ENCODE results near the gene TRAPPC4. TPM values are rescaled to one million over a fixed set of nuclear protein-coding genes. Genes with fewer than 3 reads are reported as not detected.
"Not testable (repeated sequence)": the region's sequence is repeated elsewhere in the genome, so short reads cannot be mapped to it uniquely, and the experiment has no call there.

TRAPPC4 gene
- total RNA-seq, 1 experiment from 2014 or later = 51.4 TPM

GRCh38 chr11:119034813-119035212 is 16.2 kb downstream of the TRAPPC4 start:
- H3K9me2 ChIP-seq (ENCODE audit: insufficient read depth) = no peaks in the 10 kb centered on the region
- intact Hi-C loops (cut with micrococcal nuclease; ENCODE audit: unreplicated experiment) = no loop called here
- H2AFZ ChIP-seq = no peak overlapping the region
- no peak overlapping the region for H3K27ac ChIP-seq
- no peaks in the 10 kb centered on the region for H4K20me1 ChIP-seq (ENCODE audit: insufficient read depth)
- no peak overlapping the region for H3K4me3 ChIP-seq
- no peaks in the 10 kb centered on the region for H3K9me3 ChIP-seq (ENCODE audit: insufficient read depth, low read depth)
- POLR2A ChIA-PET (ENCODE audit: unreplicated experiment) = no interaction called here
- H3K36me3 ChIP-seq (ENCODE audit: low read depth) = no peaks in the 10 kb centered on the region
- peaks cover 2% of the 10 kb centered on the region; the same call in 1 of the 2 replicates for H3K4me1 ChIP-seq (replicated peaks; ENCODE audit: insufficient read depth)
- no TSS peak for BruUV-seq (replicated peaks)
- CTCF ChIA-PET = no interaction called here
- DNase-seq = no peak
- H3K79me2 ChIP-seq (ENCODE audit: low read depth) = peaks cover 5% of the 10 kb centered on the region
- H3F3A ChIP-seq (ENCODE audit: insufficient read depth, low read depth) = peaks cover 23% of the 10 kb centered on the region
- TF ChIP-seq EZH2 (IDR thresholded peaks at IDR 0.05; ENCODE audit: low read depth) (no peak), CTCF (conservative IDR thresholded peaks at IDR 0.05) (no peak)
- H3K27me3 ChIP-seq (ENCODE audit: insufficient read depth, low read depth) = no peaks in the 10 kb centered on the region
- no peak overlapping the region for H3K4me2 ChIP-seq

GRCh38 chr11:119038884-119039283 is 20.3 kb downstream of the TRAPPC4 start:
- TF ChIP-seq EZH2 (IDR thresholded peaks at IDR 0.05; ENCODE audit: low read depth) = no peak
- Histone ChIP-seq H3K4me1 (replicated peaks; ENCODE audit: insufficient read depth) (no peaks in the 10 kb centered on the region), H3K27ac (no peak overlapping the region), H3K4me2 (no peak overlapping the region), H3K9me3 (ENCODE audit: insufficient read depth, low read depth) (no peaks in the 10 kb centered on the region), H2AFZ (no peak overlapping the region), H3F3A (ENCODE audit: insufficient read depth, low read depth) (peaks cover 24% of the 10 kb centered on the region), H4K20me1 (ENCODE audit: insufficient read depth) (no peaks in the 10 kb centered on the region), H3K79me2 (ENCODE audit: low read depth) (no peaks in the 10 kb centered on the region), H3K9me2 (ENCODE audit: insufficient read depth) (no peaks in the 10 kb centered on the region), H3K27me3 (ENCODE audit: insufficient read depth, low read depth) (no peaks in the 10 kb centered on the region), H3K4me3 (no peak overlapping the region), H3K36me3 (ENCODE audit: low read depth) (no peaks in the 10 kb centered on the region)
- no TSS peak for BruUV-seq (replicated peaks)
- CTCF ChIA-PET = no interaction called here
- intact Hi-C loops (cut with micrococcal nuclease; ENCODE audit: unreplicated experiment) = no loop called here
- POLR2A ChIA-PET (ENCODE audit: unreplicated experiment) = interaction anchor here (0.7 kb wide), 1 partner anchor 8 kb away, joined by 3 read pairs; the partner anchor contains the start of gene SLC37A4
- DNase-seq = no peak

- H3K9me3 ChIP-seq (ENCODE audit: insufficient read depth, low read depth); H3K9me2 ChIP-seq (ENCODE audit: insufficient read depth); H3K36me3 ChIP-seq (ENCODE audit: low read depth); H3K4me1 ChIP-seq (replicated peaks; ENCODE audit: insufficient read depth); intact Hi-C loops (cut with micrococcal nuclease; ENCODE audit: unreplicated experiment); H3K4me2 ChIP-seq; H3K27ac ChIP-seq; H4K20me1 ChIP-seq (ENCODE audit: insufficient read depth); BruUV-seq (replicated peaks); H3K79me2 ChIP-seq (ENCODE audit: low read depth); H3K27me3 ChIP-seq (ENCODE audit: insufficient read depth, low read depth); H2AFZ ChIP-seq; CTCF ChIA-PET; H3K4me3 ChIP-seq; POLR2A ChIA-PET (ENCODE audit: unreplicated experiment); DNase-seq: not testable (repeated sequence)
- peaks cover 25% of the 10 kb centered on the region for H3F3A ChIP-seq (ENCODE audit: insufficient read depth, low read depth)
Measured at GRCh38 chr11:119039471-119039870, 20.9 kb downstream of the TRAPPC4 start.

GRCh38 chr11:119041821-119042514 is 23.4 kb downstream of the TRAPPC4 start:
- Histone ChIP-seq H3K9me2 (ENCODE audit: insufficient read depth) (no peaks in the 10 kb centered on the region), H4K20me1 (ENCODE audit: insufficient read depth) (no peaks in the 10 kb centered on the region), H3K27me3 (ENCODE audit: insufficient read depth, low read depth) (no peaks in the 10 kb centered on the region), H3F3A (ENCODE audit: insufficient read depth, low read depth) (peaks cover 26% of the 10 kb centered on the region), H3K4me3 (no peak overlapping the region), H3K79me2 (ENCODE audit: low read depth) (no peaks in the 10 kb centered on the region), H3K36me3 (ENCODE audit: low read depth) (no peaks in the 10 kb centered on the region), H3K4me2 (no peak overlapping the region), H2AFZ (no peak overlapping the region), H3K9me3 (ENCODE audit: insufficient read depth, low read depth) (no peaks in the 10 kb centered on the region), H3K4me1 (replicated peaks; ENCODE audit: insufficient read depth) (no peaks in the 10 kb centered on the region), H3K27ac (no peak overlapping the region)
- ChIA-PET POLR2A (ENCODE audit: unreplicated experiment) (no interaction called here), CTCF (interaction anchor here (0.6 to 0.7 kb wide), 2 partner anchors 333 to 964 kb away, joined by 3 to 15 read pairs; no protein-coding TSS in a partner anchor)
- BruUV-seq (replicated peaks) = no TSS peak
- intact Hi-C loops (cut with micrococcal nuclease; ENCODE audit: unreplicated experiment) = no loop called here
- TF ChIP-seq EZH2 (IDR thresholded peaks at IDR 0.05; ENCODE audit: low read depth) (no peak), CTCF (conservative IDR thresholded peaks at IDR 0.05) (no peak)
- DNase-seq = peak in 1 of 2 experiments; percentile 35
